ENCODE results near the gene DCN. TPM values are rescaled to one million over a fixed set of nuclear protein-coding genes. Genes with fewer than 3 reads are reported as not detected.

DCN gene
- total RNA-seq, 1 experiment from 2014 or later = 2.0 TPM

GRCh38 chr12:91161009-91161408 lies 21.6 kb downstream of the DCN start (continued):
- TF ChIP-seq E2F1 (CRISPR knock-in tag; IDR thresholded peaks at IDR 0.05) (no peak), JUN (CRISPR knock-in tag; IDR thresholded peaks at IDR 0.05) (no peak), ZNF423 (CRISPR knock-in tag; IDR thresholded peaks at IDR 0.05) (no peak), NFYB (CRISPR knock-in tag; conservative IDR thresholded peaks at IDR 0.05; ENCODE audit: low read depth) (no peak)

- no peak overlapping the region for H3K4me3 Mint-ChIP-seq
- ChIA-PET CTCF (no interaction called here), POLR2A (no interaction called here)
- peak; percentile 76 for ATAC-seq
- H3K27me3 Mint-ChIP-seq (ENCODE audit: low read depth) = no peaks in the 10 kb centered on the region
- H3K27ac Mint-ChIP-seq = no peak overlapping the region
- DNase-seq (ENCODE audit: low spot score) = no peak
- no peaks in the 10 kb centered on the region for H3K36me3 Mint-ChIP-seq
- H3K4me1 Mint-ChIP-seq = no peaks in the 10 kb centered on the region
- peaks cover 7% of the 10 kb centered on the region; the same call in 1 of the 2 replicates for H3K9me3 Mint-ChIP-seq
- TF ChIP-seq TCF7 (CRISPR knock-in tag; IDR thresholded peaks at IDR 0.05; ENCODE audit: low read depth) (no peak), MAX (CRISPR knock-in tag; IDR thresholded peaks at IDR 0.05) (no peak), SMAD4 (CRISPR knock-in tag; IDR thresholded peaks at IDR 0.05) (no peak), TEAD4 (CRISPR knock-in tag; IDR thresholded peaks at IDR 0.05) (no peak), ZMAT4 (CRISPR knock-in tag; IDR thresholded peaks at IDR 0.05) (no peak), ERG (CRISPR knock-in tag; IDR thresholded peaks at IDR 0.05) (no peak), ELF4 (CRISPR knock-in tag; IDR thresholded peaks at IDR 0.05; ENCODE audit: low read depth) (no peak), MYBL2 (CRISPR knock-in tag; IDR thresholded peaks at IDR 0.05) (no peak), ATF2 (CRISPR knock-in tag; IDR thresholded peaks at IDR 0.05; ENCODE audit: borderline replicate concordance, low read depth) (no peak), MXD4 (CRISPR knock-in tag; IDR thresholded peaks at IDR 0.05; ENCODE audit: borderline replicate concordance) (no peak), TEAD1 (CRISPR knock-in tag; IDR thresholded peaks at IDR 0.05) (no peak), ZNF281 (CRISPR knock-in tag; IDR thresholded peaks at IDR 0.05) (no peak), ATF3 (CRISPR knock-in tag; conservative IDR thresholded peaks at IDR 0.05) (no peak), IRF2 (CRISPR knock-in tag; IDR thresholded peaks at IDR 0.05; ENCODE audit: borderline replicate concordance, low read depth) (no peak), CBFB (CRISPR knock-in tag; IDR thresholded peaks at IDR 0.05; ENCODE audit: low read depth) (no peak), KAT7 (CRISPR knock-in tag; IDR thresholded peaks at IDR 0.05; ENCODE audit: borderline replicate concordance) (no peak), E2F5 (CRISPR knock-in tag; IDR thresholded peaks at IDR 0.05) (no peak), ATF6 (CRISPR knock-in tag; IDR thresholded peaks at IDR 0.05) (no peak), JUN (CRISPR knock-in tag; IDR thresholded peaks at IDR 0.05) (no peak), ZNF317 (CRISPR knock-in tag; IDR thresholded peaks at IDR 0.05; ENCODE audit: borderline replicate concordance, low read depth) (no peak)
These were observed 26.6 kb downstream of the DCN start for GRCh38 chr12:91155990-91156389.

Data from WTC11 (cell line).